PC-3 (cell line): ENCODE results near the gene ATP13A5. TPM values are rescaled to one million over a fixed set of nuclear protein-coding genes. Genes with fewer than 3 reads are reported as not detected.

ENCODE experiments used
- ATAC-seq: fragments of 200-7000 bp; cut with Tn5 transposase; 2 replicates; pipeline ENCODE4 v1.9.1; 2020; ENCODE audit warnings: mild to moderate bottlenecking, moderate library complexity
- BruUV-seq: library from RNA; stranded (reverse); fragments of 400-500 nt; replicated peaks from 2 replicates; lab custom pipeline; 2021; lab: Mats Ljungman, UMichigan
- CTCF ChIA-PET: fragments of 300-600 bp; sonication (Branson Sonifier 250); formaldehyde crosslinking; loops from one replicate; lab custom pipeline; 2022; ENCODE audit warnings: antibody characterized with exemption; lab: Charles Lee
- POLR2A ChIA-PET: fragments of 300-600 bp; sonication (Branson Sonifier 250); formaldehyde crosslinking; loops from one replicate; lab custom pipeline; 2022; ENCODE audit warnings: antibody characterized with exemption; ENCODE audit not compliant: unreplicated experiment; lab: Charles Lee
- DNase-seq: peaks from one replicate; pipeline ENCODE4 v3.0.0-alpha.2; 2015
- H2AFZ ChIP-seq: fragments of 300-600 bp; sonication (generic); 2 replicates; pipeline ENCODE4 v1.6.0; 2016; ENCODE audit warnings: antibody characterized with exemption, low read length
- H3F3A ChIP-seq: fragments of 300-600 bp; sonication (generic); one replicate; pipeline ENCODE4 v1.6.0; 2017; ENCODE audit warnings: antibody characterized with exemption, low read length, control low read depth, mild to moderate bottlenecking; ENCODE audit not compliant: unreplicated experiment
- H3K27ac ChIP-seq: fragments of 300-600 bp; sonication (generic); 2 replicates; pipeline ENCODE4 v1.5.1; 2016; ENCODE audit warnings: mild to moderate bottlenecking, low read length
- H3K27me3 ChIP-seq: fragments of 300-600 bp; sonication (generic); 2 replicates; pipeline ENCODE4 v1.6.1; 2016; ENCODE audit warnings: low read length, mixed read lengths
- H3K36me3 ChIP-seq: fragments of 300-600 bp; sonication (generic); 2 replicates; pipeline ENCODE4 v1.6.1; 2016; ENCODE audit warnings: low read depth, mixed run types, low read length, mixed read lengths
- H3K4me1 ChIP-seq: fragments of 300-600 bp; sonication (generic); 2 replicates; pipeline ENCODE4 v1.5.1; 2016; ENCODE audit warnings: low read length; ENCODE audit not compliant: insufficient read depth
- H3K4me2 ChIP-seq: fragments of 300-600 bp; sonication (generic); 2 replicates; pipeline ENCODE4 v1.6.0; 2016; ENCODE audit warnings: low read length
- H3K4me3 ChIP-seq: fragments of 300-600 bp; sonication (generic); 2 replicates; pipeline ENCODE4 v1.5.1; 2016; ENCODE audit warnings: mild to moderate bottlenecking, low read length, mixed read lengths
- H3K79me2 ChIP-seq: fragments of 300-600 bp; sonication (generic); 2 replicates; pipeline ENCODE4 v1.6.1; 2017; ENCODE audit warnings: low read length, mixed read lengths
- H3K9ac ChIP-seq: fragments of 300-600 bp; sonication (generic); 2 replicates; pipeline ENCODE4 v1.6.0; 2016; ENCODE audit warnings: mild to moderate bottlenecking, low read length
- H3K9me2 ChIP-seq: fragments of 300-600 bp; sonication (generic); replicated peaks from 2 replicates; pipeline ENCODE4 v1.6.1; 2016; ENCODE audit warnings: mixed run types, low read length, mixed read lengths
- H3K9me3 ChIP-seq: fragments of 300-600 bp; sonication (generic); 2 replicates; pipeline ENCODE4 v1.6.1; 2016; ENCODE audit warnings: low read length, mixed read lengths
- H4K20me1 ChIP-seq: fragments of 300-600 bp; sonication (generic); 2 replicates; pipeline ENCODE4 v1.6.1; 2016; ENCODE audit warnings: low read length, mixed read lengths
- CTCF ChIP-seq: fragments of 300-600 bp; sonication (generic); conservative IDR thresholded peaks from 2 replicates; pipeline ENCODE4 v1.5.1; 2017; ENCODE audit warnings: antibody characterized with exemption, low read depth, mild to moderate bottlenecking, low read length
- EZH2 ChIP-seq: fragments of 300-600 bp; sonication (generic); IDR thresholded peaks from one replicate; pipeline ENCODE4 v1.6.1; 2017; ENCODE audit warnings: antibody characterized with exemption, mild to moderate bottlenecking, low read length; ENCODE audit not compliant: unreplicated experiment
- EZH2phosphoT487 ChIP-seq: fragments of 300-600 bp; sonication (generic); IDR thresholded peaks from 2 replicates; pipeline ENCODE4 v1.6.1; 2018; ENCODE audit warnings: mild to moderate bottlenecking, antibody characterized with exemption, low read length, borderline replicate concordance
- intact Hi-C: fragments of 100-400 bp; cut with micrococcal nuclease; formaldehyde crosslinking; loops from 2 replicates; pipeline ENCODE4 v1.9.0; 2023
- total RNA-seq: library from RNA; depleted of rRNA; stranded (reverse); fragments of >200 nt; gene quantifications from 2 replicates; pipeline ENCODE4 v1.2.3, GENCODE V29; 2014

ATP13A5 gene
- total RNA-seq, 1 experiment from 2014 or later = not detected

- Histone ChIP-seq H3F3A (no peaks in the 10 kb centered on the region), H3K4me3 (no peak overlapping the region), H2AFZ (no peak overlapping the region), H3K36me3 (no peaks in the 10 kb centered on the region), H3K4me1 (no peaks in the 10 kb centered on the region), H3K9ac (no peak overlapping the region), H3K9me2 (no peaks in the 10 kb centered on the region), H3K9me3 (no peaks in the 10 kb centered on the region), H3K79me2 (no peaks in the 10 kb centered on the region), H3K27ac (no peak overlapping the region), H3K4me2 (no peak overlapping the region), H4K20me1 (no peaks in the 10 kb centered on the region), H3K27me3 (peaks cover 22% of the 10 kb centered on the region)
- no peak for DNase-seq
- TF ChIP-seq CTCF (no peak), EZH2phosphoT487 (no peak), EZH2 (no peak)
- BruUV-seq = no TSS peak
- intact Hi-C loops = no loop called here
- ChIA-PET CTCF (no interaction called here), POLR2A (no interaction called here)
- ATAC-seq = no peak
Measured at GRCh38 chr3:193253986-193254660, 124.4 kb downstream of the ATP13A5 start.

GRCh38 chr3:193250492-193250891 is 128.1 kb downstream of the ATP13A5 start:
- Histone ChIP-seq H3K4me2 (no peak overlapping the region), H3K9ac (no peak overlapping the region), H3K27me3 (peaks cover 14% of the 10 kb centered on the region; the same call in 1 of the 2 replicates), H3K79me2 (no peaks in the 10 kb centered on the region), H3K9me3 (peaks cover 11% of the 10 kb centered on the region; the same call in 1 of the 2 replicates), H3K4me1 (no peaks in the 10 kb centered on the region), H3K36me3 (no peaks in the 10 kb centered on the region), H3K27ac (no peak overlapping the region), H3K4me3 (no peak overlapping the region), H2AFZ (no peak overlapping the region), H3K9me2 (no peaks in the 10 kb centered on the region), H4K20me1 (no peaks in the 10 kb centered on the region), H3F3A (no peaks in the 10 kb centered on the region)
- ATAC-seq (no peak), DNase-seq (no peak)
- BruUV-seq = no TSS peak
- TF ChIP-seq EZH2 (no peak), CTCF (no peak), EZH2phosphoT487 (no peak)
- POLR2A ChIA-PET = no interaction called here
- CTCF ChIA-PET = no interaction called here
- intact Hi-C loops = no loop called here

- Histone ChIP-seq H3K79me2 (no peaks in the 10 kb centered on the region), H3K4me2 (no peak overlapping the region), H3K36me3 (no peaks in the 10 kb centered on the region), H3K4me3 (no peak overlapping the region), H3K27ac (no peak overlapping the region), H3K9ac (no peak overlapping the region), H3K9me3 (peaks cover 11% of the 10 kb centered on the region; the same call in 1 of the 2 replicates), H2AFZ (no peak overlapping the region), H3K9me2 (no peaks in the 10 kb centered on the region), H4K20me1 (no peaks in the 10 kb centered on the region), H3K27me3 (peaks cover 1% of the 10 kb centered on the region; the same call in 1 of the 2 replicates), H3F3A (no peaks in the 10 kb centered on the region), H3K4me1 (no peaks in the 10 kb centered on the region)
- DNase-seq (no peak), ATAC-seq (no peak)
- intact Hi-C loops = no loop called here
- ChIA-PET POLR2A (no interaction called here), CTCF (no interaction called here)
- BruUV-seq = no TSS peak
- no peak for TF ChIP-seq CTCF
- no peak for TF ChIP-seq EZH2
- no peak for TF ChIP-seq EZH2phosphoT487
Measured at GRCh38 chr3:193248848-193249468, 129.6 kb downstream of the ATP13A5 start.
